ENCODE results near the gene DIPK2A.

DNA sequence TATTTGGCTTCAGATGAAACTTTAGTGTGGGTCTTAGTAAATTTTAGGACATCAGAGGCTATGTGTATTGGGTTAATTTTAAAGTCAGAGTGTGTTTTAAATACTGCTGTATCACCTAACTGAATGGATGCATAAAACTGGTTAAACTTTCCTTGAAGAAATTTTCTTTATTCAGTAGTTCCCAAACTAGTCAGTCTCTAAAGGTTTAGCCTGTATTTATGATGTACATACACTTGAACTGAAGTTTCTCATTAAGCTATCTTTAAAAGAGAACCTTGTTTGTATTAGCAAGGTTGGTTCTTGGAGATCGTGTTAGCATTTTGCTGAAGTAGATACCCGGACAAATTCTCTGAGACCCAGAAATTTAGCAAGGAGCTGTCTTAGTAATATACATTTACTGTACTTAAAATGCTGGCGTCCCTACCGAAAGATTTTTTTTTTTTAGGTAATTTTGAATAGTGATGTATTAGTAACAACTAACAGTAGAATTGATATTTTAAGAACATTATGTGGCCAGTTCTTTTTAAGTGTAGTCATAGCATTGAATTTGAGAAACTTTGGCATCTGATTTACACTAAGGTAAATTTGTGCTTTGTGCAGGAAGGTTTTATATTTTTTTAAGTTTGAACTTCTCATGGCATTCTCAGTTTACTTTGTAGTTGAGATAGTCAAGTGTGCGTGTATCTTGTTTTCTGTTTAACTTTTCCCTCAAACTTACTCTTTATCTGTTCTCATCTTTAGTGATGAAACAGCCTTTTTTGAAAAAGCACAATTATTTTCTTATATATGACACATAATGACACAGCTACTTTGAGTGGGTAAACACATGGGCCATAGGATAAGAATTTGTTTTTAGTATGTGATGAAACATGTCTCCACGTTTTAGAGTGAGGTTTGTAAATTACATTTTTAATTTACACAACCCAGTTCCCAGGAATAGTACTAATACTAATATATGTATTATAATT, 2.9 kb downstream of the DIPK2A start:
- TF ChIP-seq, protein P1, sequence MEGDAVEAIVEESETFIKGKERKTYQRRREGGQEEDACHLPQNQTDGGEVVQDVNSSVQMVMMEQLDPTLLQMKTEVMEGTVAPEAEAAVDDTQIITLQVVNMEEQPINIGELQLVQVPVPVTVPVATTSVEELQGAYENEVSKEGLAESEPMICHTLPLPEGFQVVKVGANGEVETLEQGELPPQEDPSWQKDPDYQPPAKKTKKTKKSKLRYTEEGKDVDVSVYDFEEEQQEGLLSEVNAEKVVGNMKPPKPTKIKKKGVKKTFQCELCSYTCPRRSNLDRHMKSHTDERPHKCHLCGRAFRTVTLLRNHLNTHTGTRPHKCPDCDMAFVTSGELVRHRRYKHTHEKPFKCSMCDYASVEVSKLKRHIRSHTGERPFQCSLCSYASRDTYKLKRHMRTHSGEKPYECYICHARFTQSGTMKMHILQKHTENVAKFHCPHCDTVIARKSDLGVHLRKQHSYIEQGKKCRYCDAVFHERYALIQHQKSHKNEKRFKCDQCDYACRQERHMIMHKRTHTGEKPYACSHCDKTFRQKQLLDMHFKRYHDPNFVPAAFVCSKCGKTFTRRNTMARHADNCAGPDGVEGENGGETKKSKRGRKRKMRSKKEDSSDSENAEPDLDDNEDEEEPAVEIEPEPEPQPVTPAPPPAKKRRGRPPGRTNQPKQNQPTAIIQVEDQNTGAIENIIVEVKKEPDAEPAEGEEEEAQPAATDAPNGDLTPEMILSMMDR (conservative IDR thresholded peaks at IDR 0.05; ENCODE audit: low read depth in 2 of 2) = no peak
- TF ChIP-seq, protein P2, sequence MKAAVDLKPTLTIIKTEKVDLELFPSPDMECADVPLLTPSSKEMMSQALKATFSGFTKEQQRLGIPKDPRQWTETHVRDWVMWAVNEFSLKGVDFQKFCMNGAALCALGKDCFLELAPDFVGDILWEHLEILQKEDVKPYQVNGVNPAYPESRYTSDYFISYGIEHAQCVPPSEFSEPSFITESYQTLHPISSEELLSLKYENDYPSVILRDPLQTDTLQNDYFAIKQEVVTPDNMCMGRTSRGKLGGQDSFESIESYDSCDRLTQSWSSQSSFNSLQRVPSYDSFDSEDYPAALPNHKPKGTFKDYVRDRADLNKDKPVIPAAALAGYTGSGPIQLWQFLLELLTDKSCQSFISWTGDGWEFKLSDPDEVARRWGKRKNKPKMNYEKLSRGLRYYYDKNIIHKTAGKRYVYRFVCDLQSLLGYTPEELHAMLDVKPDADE (IDR thresholded peaks at IDR 0.05) = no peak
- TF ChIP-seq POLR2AphosphoS5 (IDR thresholded peaks at IDR 0.05; ENCODE audit: low read depth) = no peak
- no peak for TF ChIP-seq EZH2 (IDR thresholded peaks at IDR 0.05; ENCODE audit: low read depth, unreplicated experiment)
- TF ChIP-seq, protein P3, sequence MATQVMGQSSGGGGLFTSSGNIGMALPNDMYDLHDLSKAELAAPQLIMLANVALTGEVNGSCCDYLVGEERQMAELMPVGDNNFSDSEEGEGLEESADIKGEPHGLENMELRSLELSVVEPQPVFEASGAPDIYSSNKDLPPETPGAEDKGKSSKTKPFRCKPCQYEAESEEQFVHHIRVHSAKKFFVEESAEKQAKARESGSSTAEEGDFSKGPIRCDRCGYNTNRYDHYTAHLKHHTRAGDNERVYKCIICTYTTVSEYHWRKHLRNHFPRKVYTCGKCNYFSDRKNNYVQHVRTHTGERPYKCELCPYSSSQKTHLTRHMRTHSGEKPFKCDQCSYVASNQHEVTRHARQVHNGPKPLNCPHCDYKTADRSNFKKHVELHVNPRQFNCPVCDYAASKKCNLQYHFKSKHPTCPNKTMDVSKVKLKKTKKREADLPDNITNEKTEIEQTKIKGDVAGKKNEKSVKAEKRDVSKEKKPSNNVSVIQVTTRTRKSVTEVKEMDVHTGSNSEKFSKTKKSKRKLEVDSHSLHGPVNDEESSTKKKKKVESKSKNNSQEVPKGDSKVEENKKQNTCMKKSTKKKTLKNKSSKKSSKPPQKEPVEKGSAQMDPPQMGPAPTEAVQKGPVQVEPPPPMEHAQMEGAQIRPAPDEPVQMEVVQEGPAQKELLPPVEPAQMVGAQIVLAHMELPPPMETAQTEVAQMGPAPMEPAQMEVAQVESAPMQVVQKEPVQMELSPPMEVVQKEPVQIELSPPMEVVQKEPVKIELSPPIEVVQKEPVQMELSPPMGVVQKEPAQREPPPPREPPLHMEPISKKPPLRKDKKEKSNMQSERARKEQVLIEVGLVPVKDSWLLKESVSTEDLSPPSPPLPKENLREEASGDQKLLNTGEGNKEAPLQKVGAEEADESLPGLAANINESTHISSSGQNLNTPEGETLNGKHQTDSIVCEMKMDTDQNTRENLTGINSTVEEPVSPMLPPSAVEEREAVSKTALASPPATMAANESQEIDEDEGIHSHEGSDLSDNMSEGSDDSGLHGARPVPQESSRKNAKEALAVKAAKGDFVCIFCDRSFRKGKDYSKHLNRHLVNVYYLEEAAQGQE (IDR thresholded peaks at IDR 0.05; ENCODE audit: unreplicated experiment) = no peak
- no peak for TF ChIP-seq CREB1 (CRISPR knock-in tag; IDR thresholded peaks at IDR 0.05; ENCODE audit: low read depth)
- TF ChIP-seq JUNB (IDR thresholded peaks at IDR 0.05; ENCODE audit: unreplicated experiment) = no peak
- TF ChIP-seq ZNF331 (CRISPR knock-in tag; IDR thresholded peaks at IDR 0.05; ENCODE audit: low read depth) = no peak
- TF ChIP-seq STAT1 (IDR thresholded peaks at IDR 0.05; ENCODE audit: unreplicated experiment) = no peak
- TF ChIP-seq EZH2phosphoT487 (IDR thresholded peaks at IDR 0.05; ENCODE audit: unreplicated experiment) = no peak
- no peak for TF ChIP-seq ZNF114 (CRISPR knock-in tag; IDR thresholded peaks at IDR 0.05)
- no peak for TF ChIP-seq NANOG (IDR thresholded peaks at IDR 0.05; ENCODE audit: borderline replicate concordance)
- TF ChIP-seq, protein P4, sequence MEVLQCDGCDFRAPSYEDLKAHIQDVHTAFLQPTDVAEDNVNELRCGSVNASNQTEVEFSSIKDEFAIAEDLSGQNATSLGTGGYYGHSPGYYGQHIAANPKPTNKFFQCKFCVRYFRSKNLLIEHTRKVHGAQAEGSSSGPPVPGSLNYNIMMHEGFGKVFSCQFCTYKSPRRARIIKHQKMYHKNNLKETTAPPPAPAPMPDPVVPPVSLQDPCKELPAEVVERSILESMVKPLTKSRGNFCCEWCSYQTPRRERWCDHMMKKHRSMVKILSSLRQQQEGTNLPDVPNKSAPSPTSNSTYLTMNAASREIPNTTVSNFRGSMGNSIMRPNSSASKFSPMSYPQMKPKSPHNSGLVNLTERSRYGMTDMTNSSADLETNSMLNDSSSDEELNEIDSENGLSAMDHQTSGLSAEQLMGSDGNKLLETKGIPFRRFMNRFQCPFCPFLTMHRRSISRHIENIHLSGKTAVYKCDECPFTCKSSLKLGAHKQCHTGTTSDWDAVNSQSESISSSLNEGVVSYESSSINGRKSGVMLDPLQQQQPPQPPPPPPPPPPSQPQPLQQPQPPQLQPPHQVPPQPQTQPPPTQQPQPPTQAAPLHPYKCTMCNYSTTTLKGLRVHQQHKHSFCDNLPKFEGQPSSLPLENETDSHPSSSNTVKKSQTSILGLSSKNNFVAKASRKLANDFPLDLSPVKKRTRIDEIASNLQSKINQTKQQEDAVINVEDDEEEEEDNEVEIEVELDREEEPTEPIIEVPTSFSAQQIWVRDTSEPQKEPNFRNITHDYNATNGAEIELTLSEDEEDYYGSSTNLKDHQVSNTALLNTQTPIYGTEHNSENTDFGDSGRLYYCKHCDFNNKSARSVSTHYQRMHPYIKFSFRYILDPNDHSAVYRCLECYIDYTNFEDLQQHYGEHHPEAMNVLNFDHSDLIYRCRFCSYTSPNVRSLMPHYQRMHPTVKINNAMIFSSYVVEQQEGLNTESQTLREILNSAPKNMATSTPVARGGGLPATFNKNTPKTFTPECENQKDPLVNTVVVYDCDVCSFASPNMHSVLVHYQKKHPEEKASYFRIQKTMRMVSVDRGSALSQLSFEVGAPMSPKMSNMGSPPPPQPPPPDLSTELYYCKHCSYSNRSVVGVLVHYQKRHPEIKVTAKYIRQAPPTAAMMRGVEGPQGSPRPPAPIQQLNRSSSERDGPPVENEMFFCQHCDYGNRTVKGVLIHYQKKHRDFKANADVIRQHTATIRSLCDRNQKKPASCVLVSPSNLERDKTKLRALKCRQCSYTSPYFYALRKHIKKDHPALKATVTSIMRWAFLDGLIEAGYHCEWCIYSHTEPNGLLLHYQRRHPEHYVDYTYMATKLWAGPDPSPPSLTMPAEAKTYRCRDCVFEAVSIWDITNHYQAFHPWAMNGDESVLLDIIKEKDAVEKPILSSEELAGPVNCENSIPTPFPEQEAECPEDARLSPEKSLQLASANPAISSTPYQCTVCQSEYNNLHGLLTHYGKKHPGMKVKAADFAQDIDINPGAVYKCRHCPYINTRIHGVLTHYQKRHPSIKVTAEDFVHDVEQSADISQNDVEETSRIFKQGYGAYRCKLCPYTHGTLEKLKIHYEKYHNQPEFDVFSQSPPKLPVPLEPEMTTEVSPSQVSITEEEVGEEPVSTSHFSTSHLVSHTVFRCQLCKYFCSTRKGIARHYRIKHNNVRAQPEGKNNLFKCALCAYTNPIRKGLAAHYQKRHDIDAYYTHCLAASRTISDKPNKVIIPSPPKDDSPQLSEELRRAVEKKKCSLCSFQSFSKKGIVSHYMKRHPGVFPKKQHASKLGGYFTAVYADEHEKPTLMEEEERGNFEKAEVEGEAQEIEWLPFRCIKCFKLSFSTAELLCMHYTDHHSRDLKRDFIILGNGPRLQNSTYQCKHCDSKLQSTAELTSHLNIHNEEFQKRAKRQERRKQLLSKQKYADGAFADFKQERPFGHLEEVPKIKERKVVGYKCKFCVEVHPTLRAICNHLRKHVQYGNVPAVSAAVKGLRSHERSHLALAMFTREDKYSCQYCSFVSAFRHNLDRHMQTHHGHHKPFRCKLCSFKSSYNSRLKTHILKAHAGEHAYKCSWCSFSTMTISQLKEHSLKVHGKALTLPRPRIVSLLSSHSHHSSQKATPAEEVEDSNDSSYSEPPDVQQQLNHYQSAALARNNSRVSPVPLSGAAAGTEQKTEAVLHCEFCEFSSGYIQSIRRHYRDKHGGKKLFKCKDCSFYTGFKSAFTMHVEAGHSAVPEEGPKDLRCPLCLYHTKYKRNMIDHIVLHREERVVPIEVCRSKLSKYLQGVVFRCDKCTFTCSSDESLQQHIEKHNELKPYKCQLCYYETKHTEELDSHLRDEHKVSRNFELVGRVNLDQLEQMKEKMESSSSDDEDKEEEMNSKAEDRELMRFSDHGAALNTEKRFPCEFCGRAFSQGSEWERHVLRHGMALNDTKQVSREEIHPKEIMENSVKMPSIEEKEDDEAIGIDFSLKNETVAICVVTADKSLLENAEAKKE (CRISPR knock-in tag; IDR thresholded peaks at IDR 0.05) = no peak
